Pancreas (tissue), 10 donors: ENCODE results near the gene ZNF322. TPM values are rescaled to one million over a fixed set of nuclear protein-coding genes. Genes with fewer than 3 reads are reported as not detected.

Source experiments
- ATAC-seq, 4 donors: fragments of 200-7000 bp; cut with Tn5 transposase; one replicate each; pipeline versions ENCODE4 v1.8.0 to v1.9.1; 2020; ENCODE audit warnings: mild to moderate bottlenecking in 4 of 4, moderate library complexity in 4 of 4
- DNase-seq, 6 donors: peaks; one replicate each; pipeline ENCODE4 v3.0.0-alpha.2; 2020
- FAIRE-seq: peaks from 2 replicates; lab custom pipeline; 2012; peaks lifted over from hg19 to GRCh38; lab: Jason Lieb, UNC
- H3K27ac ChIP-seq, 4 donors: fragments of 200-600 bp; sonication (generic); 1 replicate in 3 of 4; 2 replicates in 1 of 4; pipeline versions ENCODE4 v1.5.0 to v1.8.0; 2020
- H3K27me3 ChIP-seq, 4 donors: fragments of 200-600 bp; one replicate each; pipeline ENCODE4 v1.8.0; 2021
- H3K36me3 ChIP-seq, 3 donors: fragments of 200-600 bp; sonication (generic) in 1 of 3; one replicate each; pipeline versions ENCODE4 v1.5.0 to v1.8.0; 2020 to 2021
- H3K4me1 ChIP-seq, 3 donors: fragments of 200-600 bp; one replicate each; pipeline ENCODE4 v1.8.0; 2021
- H3K4me3 ChIP-seq, 4 donors: fragments of 200-600 bp; sonication (generic) in 2 of 4; one replicate each; pipeline versions ENCODE4 v1.5.0 to v1.8.0; 2020 to 2021
- H3K9me3 ChIP-seq, 4 donors: fragments of 200-600 bp; one replicate each; pipeline ENCODE4 v1.8.0; 2021
- WGBS, 2 donors: extraction: QIAGEN DNeasy Blood & Tissue Kit; methylation state at CpG; one replicate each; pipeline ENCODE4 v1.1.7; 2013; 5-methylcytosine and 5-hydroxymethylcytosine counted together
- intact Hi-C, 3 donors: fragments of 100-400 bp; cut with DNase I; formaldehyde crosslinking; loops; one replicate each; pipeline versions ENCODE4 v1.11.1 to v1.14.2; 2022
- polyA plus RNA-seq, 2 donors: library from polyadenylated mRNA; stranded (reverse); fragments of 200-250 nt; gene quantifications; one replicate each; pipeline ENCODE4 v1.2.3, GENCODE V29; 2013
- total RNA-seq, 6 donors: library from RNA; stranded (reverse); fragmentation: NEBNext Ultra II Directional in 4 of 6; extraction: Animal tissue kit (Norgen Biotek cat#: 25700) in 4 of 6; gene quantifications; one replicate each; pipeline versions ENCODE4 v1.2.1 to v1.2.4, GENCODE V29; 2021 to 2023
- TF ChIP-seq, protein P1 (sequence below), 4 donors: fragments of 200-600 bp; sonication (generic) in 3 of 4; IDR thresholded peaks; one replicate each; pipeline versions ENCODE4 v1.5.0 to v1.8.0; 2021; ENCODE audit warnings: antibody characterized with exemption in 4 of 4
- donor health status: healthy with polysubstance abuse.
- donor health status: DM: no; HTN: no; CAD: no; lungs with moderate emphysema.
- donor health status: DM: no; HTN: no; CAD: no.
- donor health status: control.
- donor health status: control.
- donor health status: Bipolar disorder and iron deficiency.
- donor health status: DM: yes; HTN: yes; CAD: no.
- donor health status: DM: no; HTN: no; CAD: no.
- donor health status: DM: no; HTN: no; CAD: no.
- donor health status: DM: yes; HTN: yes; CAD: no.

The ZNF322 gene
- total and polyA plus RNA-seq, 8 donors, result 3.7 to 17.0 (median 6.8) TPM

DNA sequence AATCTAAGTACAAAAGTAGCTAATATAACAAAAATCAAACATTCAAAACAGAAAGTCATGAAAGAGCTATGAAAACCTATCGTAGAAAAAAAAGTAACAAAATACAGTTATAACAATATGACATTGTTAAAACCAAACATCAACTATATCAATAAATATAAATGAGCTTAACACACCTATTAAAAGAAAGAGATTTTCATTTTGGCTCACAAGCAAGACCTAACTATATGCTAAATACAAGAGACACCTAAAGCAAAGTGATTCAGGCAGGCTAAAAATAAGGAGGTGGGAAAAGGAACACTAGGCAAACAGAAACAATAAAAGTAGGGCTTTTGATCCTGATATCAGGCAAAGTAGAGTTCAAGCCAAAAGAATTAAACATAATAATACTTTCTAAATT, 13.5 kb downstream of the ZNF322 start:
- ATAC-seq (no peak), DNase-seq (no peak), FAIRE-seq (no peak)
- Histone ChIP-seq H3K4me3 (no peak overlapping the region), H3K36me3 (peaks cover 3 to 24% (median 5%) of the 10 kb centered on the region in 3 donors), H3K4me1 (no peaks in the 10 kb centered on the region), H3K27ac (no peak overlapping the region), H3K9me3 (no peaks in the 10 kb centered on the region), H3K27me3 (no peaks in the 10 kb centered on the region)
- intact Hi-C loops, result no loop called here
- WGBS, 2 donors, result 97 to 100% methylated on average over 1 of the region's 1 CpG
- TF ChIP-seq, protein P1, sequence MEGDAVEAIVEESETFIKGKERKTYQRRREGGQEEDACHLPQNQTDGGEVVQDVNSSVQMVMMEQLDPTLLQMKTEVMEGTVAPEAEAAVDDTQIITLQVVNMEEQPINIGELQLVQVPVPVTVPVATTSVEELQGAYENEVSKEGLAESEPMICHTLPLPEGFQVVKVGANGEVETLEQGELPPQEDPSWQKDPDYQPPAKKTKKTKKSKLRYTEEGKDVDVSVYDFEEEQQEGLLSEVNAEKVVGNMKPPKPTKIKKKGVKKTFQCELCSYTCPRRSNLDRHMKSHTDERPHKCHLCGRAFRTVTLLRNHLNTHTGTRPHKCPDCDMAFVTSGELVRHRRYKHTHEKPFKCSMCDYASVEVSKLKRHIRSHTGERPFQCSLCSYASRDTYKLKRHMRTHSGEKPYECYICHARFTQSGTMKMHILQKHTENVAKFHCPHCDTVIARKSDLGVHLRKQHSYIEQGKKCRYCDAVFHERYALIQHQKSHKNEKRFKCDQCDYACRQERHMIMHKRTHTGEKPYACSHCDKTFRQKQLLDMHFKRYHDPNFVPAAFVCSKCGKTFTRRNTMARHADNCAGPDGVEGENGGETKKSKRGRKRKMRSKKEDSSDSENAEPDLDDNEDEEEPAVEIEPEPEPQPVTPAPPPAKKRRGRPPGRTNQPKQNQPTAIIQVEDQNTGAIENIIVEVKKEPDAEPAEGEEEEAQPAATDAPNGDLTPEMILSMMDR (IDR thresholded peaks at IDR 0.05), result no peak

DNA sequence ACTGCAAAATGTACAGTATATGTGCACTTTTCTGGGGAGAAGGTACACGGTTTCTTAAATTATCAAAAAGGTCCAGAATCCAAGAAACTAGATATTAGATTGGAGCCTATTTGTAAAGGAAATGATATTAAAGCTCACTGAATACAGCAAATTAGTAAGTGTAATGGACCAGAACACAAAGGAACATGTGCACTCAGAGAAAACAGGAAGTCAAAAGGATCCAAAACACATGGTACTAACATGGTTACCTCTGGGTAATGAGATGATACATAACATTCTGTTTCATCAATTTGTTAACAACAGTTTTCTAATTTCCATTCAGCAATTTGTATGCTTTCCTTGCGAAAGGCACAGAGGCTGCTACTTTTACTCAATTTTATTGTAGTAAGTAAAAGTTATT, 18.7 kb downstream of the ZNF322 start:
- Histone ChIP-seq H3K4me3 (no peak overlapping the region), H3K4me1 (no peaks in the 10 kb centered on the region), H3K36me3 (peaks cover 3 to 30% (median 5%) of the 10 kb centered on the region in 3 donors), H3K9me3 (no peaks in the 10 kb centered on the region), H3K27ac (no peak overlapping the region), H3K27me3 (no peaks in the 10 kb centered on the region)
- FAIRE-seq, result no peak
- no peak for DNase-seq
- intact Hi-C loops, result no loop called here
- ATAC-seq, result no peak
- 93 to 97% methylated on average over 2 of the region's 2 CpGs for WGBS, 2 donors
- TF ChIP-seq, protein P1 (IDR thresholded peaks at IDR 0.05), result no peak

DNA sequence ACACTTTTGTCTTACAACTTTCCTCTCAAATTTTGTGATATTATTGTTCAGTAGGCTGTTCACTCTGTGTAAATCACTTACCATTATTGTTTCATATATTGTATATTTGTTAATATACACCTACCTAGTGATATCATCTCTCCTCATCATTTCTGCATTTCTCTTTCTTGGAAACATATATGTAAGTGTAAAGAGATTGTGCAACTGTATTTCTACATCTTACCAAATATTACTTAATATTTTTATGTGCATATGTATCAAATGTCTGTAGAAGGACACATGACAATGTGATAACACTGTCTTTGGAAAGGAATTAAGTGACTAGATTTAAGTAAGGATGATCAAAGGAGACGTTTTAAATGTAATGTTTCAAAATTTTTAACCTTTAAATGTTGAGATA, 30.2 kb downstream of the ZNF322 start:
- Histone ChIP-seq H3K4me3 (no peak overlapping the region), H3K4me1 (no peaks in the 10 kb centered on the region), H3K27me3 (no peaks in the 10 kb centered on the region), H3K27ac (no peak overlapping the region), H3K9me3 (no peaks in the 10 kb centered on the region), H3K36me3 (no peaks in the 10 kb centered on the region)
- ATAC-seq, result no peak
- no peak for FAIRE-seq
- WGBS, 2 donors, result 16 to 21% methylated on average over 1 of the region's 1 CpG
- DNase-seq, result no peak
- intact Hi-C loops, result no loop called here
- TF ChIP-seq, protein P1 (IDR thresholded peaks at IDR 0.05), result no peak

DNA sequence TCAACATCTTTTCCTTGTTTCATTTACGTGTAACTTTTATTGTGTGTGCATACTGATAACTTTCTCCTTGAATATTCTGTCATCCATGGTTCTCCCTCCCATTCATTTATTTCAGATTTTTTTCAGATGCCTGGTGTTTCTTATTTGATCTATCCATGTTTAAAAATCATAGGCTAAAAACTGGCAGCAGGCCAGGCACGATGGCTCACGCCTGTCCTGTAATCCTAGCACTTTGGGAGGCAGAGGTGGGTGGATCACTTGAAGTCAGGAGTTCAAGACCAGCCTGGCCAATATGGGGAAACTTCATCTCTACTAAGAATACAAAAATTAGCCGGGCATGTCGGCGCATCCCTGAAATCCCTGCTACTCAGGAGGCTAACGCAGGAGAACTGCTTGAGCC, 31.7 kb downstream of the ZNF322 start:
- TF ChIP-seq, protein P1 (IDR thresholded peaks at IDR 0.05), result no peak
- H3K36me3 ChIP-seq, result no peaks in the 10 kb centered on the region
- DNase-seq, result no peak
- H3K9me3 ChIP-seq, result no peaks in the 10 kb centered on the region
- intact Hi-C loops, result no loop called here
- no peaks in the 10 kb centered on the region for H3K4me1 ChIP-seq
- no peak for FAIRE-seq
- H3K4me3 ChIP-seq, result no peak overlapping the region
- H3K27me3 ChIP-seq, result no peaks in the 10 kb centered on the region
- ATAC-seq, result no peak
- WGBS, 2 donors, result 71 to 75% methylated on average over 7 of the region's 7 CpGs
- H3K27ac ChIP-seq, result no peak overlapping the region

DNA sequence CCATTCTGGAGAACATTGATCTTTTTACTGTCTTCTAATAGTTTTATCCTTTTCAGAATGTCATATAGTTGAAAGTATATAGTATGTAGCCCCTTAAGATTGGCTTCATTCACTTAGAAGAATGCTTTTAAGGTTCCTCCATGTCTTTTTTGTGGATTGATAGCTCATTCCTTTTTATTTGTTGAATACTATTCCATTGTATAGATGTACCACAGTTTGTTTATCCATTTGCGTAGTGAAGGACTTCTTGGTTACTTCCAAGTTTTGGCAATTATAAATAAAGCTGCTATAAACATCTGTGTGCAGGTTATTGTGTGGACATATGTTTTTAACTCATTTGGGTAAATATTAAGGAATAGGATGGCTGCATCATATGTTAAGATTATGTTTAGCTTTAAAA, 35.0 kb downstream of the ZNF322 start:
- no peak for ATAC-seq
- TF ChIP-seq, protein P1 (IDR thresholded peaks at IDR 0.05), result no peak
- Histone ChIP-seq H3K9me3 (no peaks in the 10 kb centered on the region), H3K27me3 (no peaks in the 10 kb centered on the region), H3K27ac (no peak overlapping the region), H3K36me3 (no peaks in the 10 kb centered on the region), H3K4me1 (no peaks in the 10 kb centered on the region), H3K4me3 (no peak overlapping the region)
- no peak for FAIRE-seq
- WGBS, 2 donors, result 82 to 84% methylated on average over 1 of the region's 1 CpG
- intact Hi-C loops, result no loop called here
- no peak for DNase-seq
